Subcutaneous adipose tissue (tissue), 4 donors: ENCODE data around the gene EXOSC5. TPM values are rescaled to one million over a fixed set of nuclear protein-coding genes. Genes with fewer than 3 reads are reported as not detected.

Source experiments
- CTCF ChIP-seq: fragments of 450-650 bp; IDR thresholded peaks from one replicate; pipeline ENCODE4 v1.5.1; 2016; ENCODE audit warnings: low read depth, mild to moderate bottlenecking, control low read depth, antibody characterized with exemption, moderate library complexity
- total RNA-seq, 4 donors: library from RNA; depleted of rRNA; stranded (reverse); fragments of >200 nt; gene quantifications; one replicate each; pipeline ENCODE4 v1.1.0, GENCODE V29; 2016

The EXOSC5 gene
- total RNA-seq, 4 donors from 2014 or later: 10.9 to 20.5 (median 17.1) TPM

GRCh38 chr19:41422955-41423354 lies 25.8 kb upstream of the EXOSC5 start:
- TF ChIP-seq CTCF: no peak

- no peak for TF ChIP-seq CTCF
Observed at GRCh38 chr19:41422456-41422855, 25.3 kb upstream of the EXOSC5 start.

- no peak for TF ChIP-seq CTCF
Observed at GRCh38 chr19:41421973-41422372, 24.8 kb upstream of the EXOSC5 start.

GRCh38 chr19:41421314-41421713 lies 24.2 kb upstream of the EXOSC5 start:
- TF ChIP-seq CTCF: no peak

GRCh38 chr19:41420101-41420880 lies 23.1 kb upstream of the EXOSC5 start:
- no peak for TF ChIP-seq CTCF

GRCh38 chr19:41416194-41416674 lies 19.1 kb upstream of the EXOSC5 start:
- no peak for TF ChIP-seq CTCF

GRCh38 chr19:41415154-41415571 lies 18.0 kb upstream of the EXOSC5 start:
- no peak for TF ChIP-seq CTCF
